Measurements from ENCODE around the gene STH. TPM values are rescaled to one million over a fixed set of nuclear protein-coding genes. Genes with fewer than 3 reads are reported as not detected.
A peak's percentile ranks its signal among the peaks of the same experiment; 100 is the strongest.

Gene STH
- total RNA-seq, 1 donor from 2014 or later = not detected

- no peak for DNase-seq (ENCODE audit: low read depth in 2 of 2)
Observed at GRCh38 chr17:45984368-45984767, 14.7 kb upstream of the STH start.

GRCh38 chr17:45985447-45985846 is 13.6 kb upstream of the STH start:
- peak in 1 of 2 donors; percentile 19 for DNase-seq (ENCODE audit: low read depth in 2 of 2)

GRCh38 chr17:45986056-45986455 is 13.0 kb upstream of the STH start:
- no peak for DNase-seq (ENCODE audit: low read depth in 2 of 2)

- DNase-seq (ENCODE audit: low read depth in 2 of 2) = no peak
Observed at GRCh38 chr17:45987706-45988105, 11.3 kb upstream of the STH start.

- DNase-seq (ENCODE audit: low read depth in 2 of 2) = no peak
Observed at GRCh38 chr17:45989759-45990158, 9.3 kb upstream of the STH start.

GRCh38 chr17:45990886-45991285 is 8.2 kb upstream of the STH start:
- DNase-seq (ENCODE audit: low read depth in 2 of 2) = no peak

GRCh38 chr17:45991341-45991740 is 7.7 kb upstream of the STH start:
- no peak for DNase-seq (ENCODE audit: low read depth in 2 of 2)

GRCh38 chr17:45992175-45992574 is 6.9 kb upstream of the STH start:
- no peak for DNase-seq (ENCODE audit: low read depth in 2 of 2)

- DNase-seq (ENCODE audit: low read depth in 2 of 2) = no peak
Observed at GRCh38 chr17:45992904-45993303, 6.1 kb upstream of the STH start.

GRCh38 chr17:45993962-45994627 is 5.0 kb upstream of the STH start:
- DNase-seq (ENCODE audit: low read depth in 2 of 2) = no peak

GRCh38 chr17:45994987-45995386 is 4.1 kb upstream of the STH start:
- no peak for DNase-seq (ENCODE audit: low read depth in 2 of 2)

- DNase-seq (ENCODE audit: low read depth in 2 of 2) = no peak
Observed at GRCh38 chr17:45995627-45996270, 3.3 kb upstream of the STH start.

GRCh38 chr17:45996282-45996937 is 2.6 kb upstream of the STH start:
- DNase-seq (ENCODE audit: low read depth in 2 of 2) = no peak

GRCh38 chr17:45997166-45997565 is 1.9 kb upstream of the STH start:
- no peak for DNase-seq (ENCODE audit: low read depth in 2 of 2)

- DNase-seq (ENCODE audit: low read depth in 2 of 2) = no peak
Observed at GRCh38 chr17:45997624-45998023, 1.4 kb upstream of the STH start.

GRCh38 chr17:45999900-46000290 is 845 bp downstream of the STH start:
- DNase-seq (ENCODE audit: low read depth in 2 of 2) = no peak

- no peak for DNase-seq (ENCODE audit: low read depth in 2 of 2)
Observed at GRCh38 chr17:46000292-46000691, 1.2 kb downstream of the STH start.

- no peak for DNase-seq (ENCODE audit: low read depth in 2 of 2)
Observed at GRCh38 chr17:46000757-46001156, 1.7 kb downstream of the STH start.

- DNase-seq (ENCODE audit: low read depth in 2 of 2) = no peak
Observed at GRCh38 chr17:46001390-46002310, 2.6 kb downstream of the STH start.

GRCh38 chr17:46002311-46002972 is 3.4 kb downstream of the STH start:
- DNase-seq (ENCODE audit: low read depth in 2 of 2) = peak; percentile 54 to 72

- no peak for DNase-seq (ENCODE audit: low read depth in 2 of 2)
Observed at GRCh38 chr17:46002973-46003316, 3.9 kb downstream of the STH start.

All from lung microvascular endothelial cell (primary cell).